Skeletal muscle tissue (tissue), 4 donors: ENCODE results near the gene C17orf100. TPM values are rescaled to one million over a fixed set of nuclear protein-coding genes. Genes with fewer than 3 reads are reported as not detected.
"Not testable (repeated sequence)": the region's sequence is repeated elsewhere in the genome, so short reads cannot be mapped to it uniquely, and the experiment has no call there.

Experiments used
- H3K27ac ChIP-seq: one replicate; pipeline ENCODE4 v1.7.0; 2013; ENCODE audit warnings: mild to moderate bottlenecking, low read depth, low read length, inconsistent platforms
- H3K27me3 ChIP-seq, 3 donors: one replicate each; pipeline ENCODE4 v1.7.0; 2013; ENCODE audit warnings: low read length in 3 of 3; ENCODE audit not compliant: control insufficient read depth in 3 of 3, insufficient read depth in 3 of 3
- H3K36me3 ChIP-seq, 3 donors: one replicate each; pipeline ENCODE4 v1.7.0; 2013; ENCODE audit warnings: low read length in 3 of 3; ENCODE audit not compliant: control insufficient read depth in 3 of 3, insufficient read depth in 3 of 3
- H3K4me1 ChIP-seq, 3 donors: one replicate each; pipeline ENCODE4 v1.7.0; 2013; ENCODE audit warnings: low read length in 3 of 3, mild to moderate bottlenecking in 3 of 3; ENCODE audit not compliant: control insufficient read depth in 3 of 3, insufficient read depth in 3 of 3
- H3K4me3 ChIP-seq, 3 donors: one replicate each; pipeline ENCODE4 v1.7.0; 2013; ENCODE audit warnings: low read length in 3 of 3
- H3K9ac ChIP-seq, 3 donors: one replicate each; pipeline ENCODE4 v1.7.0; 2013; ENCODE audit warnings: low read length in 3 of 3, mild to moderate bottlenecking in 3 of 3, moderate library complexity in 2 of 3, low read depth in 1 of 3
- H3K9me3 ChIP-seq, 3 donors: one replicate each; pipeline ENCODE4 v1.7.0; 2013; ENCODE audit warnings: low read length in 3 of 3; ENCODE audit not compliant: control insufficient read depth in 3 of 3
- total RNA-seq: library from RNA; depleted of rRNA; stranded (reverse); fragments of >200 nt; gene quantifications from one replicate; pipeline ENCODE4 v1.2.3, GENCODE V29; 2014
- donor health status: Osteomylitis.

Gene C17orf100
- total RNA-seq, 1 donor from 2014 or later = not detected

DNA sequence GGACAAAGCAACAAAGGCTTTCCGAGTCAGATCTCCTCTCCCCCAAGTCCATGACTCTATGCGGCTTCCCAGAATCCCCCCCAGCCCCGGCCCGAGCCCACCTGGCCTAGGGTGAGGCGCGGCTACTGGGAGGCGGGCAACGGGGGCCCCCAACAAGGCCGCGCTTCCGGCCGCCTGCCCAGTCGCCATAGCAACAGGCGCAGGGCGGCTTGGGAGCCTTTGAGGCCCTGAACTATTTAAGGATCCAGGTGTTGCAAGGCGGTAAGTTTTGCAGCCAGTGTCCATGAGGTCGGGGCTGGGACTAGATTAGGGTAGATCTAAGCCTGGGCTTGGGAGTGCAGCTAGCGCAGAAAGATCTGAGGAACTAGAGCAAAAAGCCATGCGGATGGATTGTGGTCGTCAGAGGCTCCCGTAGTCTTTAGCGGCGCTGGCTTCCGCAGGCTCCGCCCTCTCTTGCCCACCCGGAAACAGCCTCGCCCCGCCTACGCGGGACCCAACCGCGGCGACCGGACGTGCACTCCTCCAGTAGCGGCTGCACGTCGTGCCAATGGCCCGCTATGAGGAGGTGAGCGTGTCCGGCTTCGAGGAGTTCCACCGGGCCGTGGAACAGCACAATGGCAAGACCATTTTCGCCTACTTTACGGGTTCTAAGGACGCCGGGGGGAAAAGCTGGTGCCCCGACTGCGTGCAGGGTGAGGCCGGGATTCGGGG is 10.9 kb upstream of the C17orf100 start, which contains the start of the genes KIAA0753 and TXNDC17:
KIAA0753 (minus strand) TSS at position 176 of the 711 bp plus-strand sequence. CDS start 5,608 bp downstream, outside the sequence.
TXNDC17 (plus strand) TSS at position 525 of the 711 bp plus-strand sequence; CDS start at position 548, 23 bp downstream.
- peak within 1 kb of the TSS; percentile 88 to 90 (median 90) for H3K9ac ChIP-seq
- peaks cover 19 to 32% (median 21%) of the 10 kb centered on the region in 3 donors for H3K4me1 ChIP-seq
- H3K4me3 ChIP-seq = peak within 1 kb of the TSS; percentile 96 to 99 (median 97)
- H3K27me3 ChIP-seq = no peaks in the 10 kb centered on the region
- no peaks in the 10 kb centered on the region for H3K9me3 ChIP-seq
- H3K36me3 ChIP-seq = peaks cover 5 to 24% (median 9%) of the 10 kb centered on the region in 3 donors
- H3K27ac ChIP-seq = peak within 1 kb of the TSS; percentile 72

DNA sequence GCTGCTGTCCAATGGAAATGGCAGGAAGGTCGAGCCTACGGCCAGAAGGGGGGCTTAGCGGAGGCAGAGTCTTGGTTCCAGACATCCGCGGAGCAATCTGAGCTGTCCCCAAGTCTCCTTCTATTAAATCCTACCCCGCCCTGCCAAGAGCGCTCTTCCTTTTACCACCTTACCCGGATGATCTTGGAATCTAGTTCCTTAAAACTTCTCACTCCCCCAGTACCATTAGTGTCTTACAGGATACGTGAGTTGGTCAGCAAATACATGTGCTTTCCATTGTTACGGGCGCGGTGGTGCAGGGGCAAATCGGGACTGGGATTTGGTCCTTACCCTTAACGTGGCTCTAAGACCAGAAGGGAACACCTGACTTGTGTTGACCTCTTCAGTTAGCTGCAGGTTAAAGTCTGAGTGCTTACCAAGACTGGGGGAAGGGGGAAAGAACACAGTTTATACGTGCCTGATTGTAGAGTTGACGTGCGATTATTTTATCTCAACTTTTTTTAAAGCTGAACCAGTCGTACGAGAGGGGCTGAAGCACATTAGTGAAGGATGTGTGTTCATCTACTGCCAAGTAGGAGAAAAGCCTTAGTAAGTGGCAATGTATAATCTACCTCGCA is 10.2 kb upstream of the C17orf100 start:
- Histone ChIP-seq H3K9ac (peak overlapping the region; percentile 88 to 90 (median 90)), H3K9me3 (no peaks in the 10 kb centered on the region), H3K36me3 (peaks cover 5 to 24% (median 13%) of the 10 kb centered on the region in 3 donors), H3K27me3 (no peaks in the 10 kb centered on the region), H3K4me3 (peak overlapping the region; percentile 96 to 99 (median 97)), H3K4me1 (peaks cover 19 to 32% (median 21%) of the 10 kb centered on the region in 3 donors), H3K27ac (peak overlapping the region; percentile 72)

DNA sequence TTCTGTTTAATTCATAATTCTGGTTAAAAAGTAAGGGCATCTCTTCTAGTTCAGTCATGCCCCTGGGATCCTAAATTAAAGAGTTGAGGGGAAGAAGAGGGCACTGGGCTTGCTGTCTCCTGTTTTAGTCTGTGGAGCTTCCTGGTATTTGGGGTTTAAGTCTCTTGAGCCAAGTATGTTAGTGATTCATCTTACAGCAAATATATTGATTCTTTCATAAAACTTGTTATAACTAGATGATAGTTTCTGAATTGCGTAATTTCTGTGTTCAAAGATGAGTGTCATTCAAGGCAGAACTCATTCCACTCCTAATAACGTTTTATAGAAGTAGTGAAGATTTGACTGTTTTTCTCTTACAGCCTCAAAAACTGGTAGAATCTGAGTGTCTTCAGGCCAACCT is 9.0 kb upstream of the C17orf100 start:
- peaks cover 19 to 32% (median 21%) of the 10 kb centered on the region in 3 donors for H3K4me1 ChIP-seq
- H3K27ac ChIP-seq = no peak overlapping the region
- H3K4me3 ChIP-seq = no peak overlapping the region
- no peaks in the 10 kb centered on the region for H3K9me3 ChIP-seq
- H3K36me3 ChIP-seq = peaks cover 9 to 24% (median 17%) of the 10 kb centered on the region in 3 donors
- H3K27me3 ChIP-seq = no peaks in the 10 kb centered on the region
- H3K9ac ChIP-seq = no peak overlapping the region

DNA sequence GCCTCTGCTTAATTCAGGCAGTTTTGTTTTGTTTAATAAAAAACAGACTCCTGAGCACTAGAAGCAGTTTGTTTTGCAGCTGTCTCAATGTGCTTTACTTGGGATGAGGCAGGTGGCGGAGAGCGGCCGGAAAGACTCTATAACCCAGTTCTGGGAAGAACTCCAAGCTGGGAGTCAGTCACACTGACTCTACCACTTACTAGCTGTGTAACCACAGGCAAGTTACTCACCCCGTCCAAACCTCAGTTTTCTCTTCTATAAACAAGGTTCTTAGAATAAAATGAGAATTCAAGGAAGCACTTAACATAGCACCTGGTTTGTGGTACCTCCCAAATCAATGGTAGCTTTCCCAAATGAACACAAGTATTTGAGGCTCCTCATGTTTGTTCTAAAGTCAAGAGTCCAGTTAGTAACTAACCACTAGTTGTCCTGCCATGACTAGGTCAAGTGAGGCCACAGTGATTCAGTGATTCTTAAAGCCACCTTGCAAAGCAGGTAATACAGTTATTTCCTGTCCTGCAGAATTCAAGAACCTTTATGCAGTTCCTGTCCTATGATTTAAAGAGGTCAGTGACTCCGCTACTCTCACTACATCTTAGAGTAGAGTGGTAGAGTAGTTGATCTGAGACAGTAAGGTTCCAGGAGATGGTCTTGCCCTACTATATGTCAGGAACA is 8.0 kb upstream of the C17orf100 start:
- H3K4me1 ChIP-seq = peaks cover 19 to 28% (median 21%) of the 10 kb centered on the region in 3 donors
- H3K27me3 ChIP-seq = no peaks in the 10 kb centered on the region
- peaks cover 15 to 29% (median 26%) of the 10 kb centered on the region in 3 donors for H3K36me3 ChIP-seq
- H3K4me3 ChIP-seq = no peak overlapping the region
- H3K9ac ChIP-seq = no peak overlapping the region
- H3K9me3 ChIP-seq = no peaks in the 10 kb centered on the region
- H3K27ac ChIP-seq = no peak overlapping the region

DNA sequence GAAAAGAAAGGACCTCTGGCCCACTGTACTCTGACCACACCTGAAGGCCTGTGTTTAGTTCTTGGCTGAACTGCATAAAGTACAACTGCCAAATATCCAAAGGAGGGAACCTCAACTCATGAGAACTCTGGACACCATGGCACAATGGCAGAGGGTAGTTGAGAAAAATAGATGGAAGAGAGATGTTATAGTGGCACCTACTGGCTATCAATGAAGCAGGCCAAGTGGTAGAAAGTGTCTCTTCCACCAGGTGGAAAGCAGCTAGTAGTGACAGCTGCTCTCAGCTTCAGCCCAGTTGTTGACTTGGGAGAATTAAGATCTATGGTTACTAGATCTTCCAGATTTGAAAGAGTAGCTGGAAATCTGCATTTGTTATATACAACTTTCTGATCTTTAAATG is 3.4 kb upstream of the C17orf100 start:
- Histone ChIP-seq H3K9ac (no peak overlapping the region), H3K36me3 (peaks cover 19 to 30% (median 29%) of the 10 kb centered on the region in 3 donors), H3K27me3 (no peaks in the 10 kb centered on the region), H3K9me3 (no peaks in the 10 kb centered on the region), H3K4me3 (no peak overlapping the region), H3K4me1 (peaks cover 13 to 26% (median 19%) of the 10 kb centered on the region in 3 donors), H3K27ac (no peak overlapping the region)

DNA sequence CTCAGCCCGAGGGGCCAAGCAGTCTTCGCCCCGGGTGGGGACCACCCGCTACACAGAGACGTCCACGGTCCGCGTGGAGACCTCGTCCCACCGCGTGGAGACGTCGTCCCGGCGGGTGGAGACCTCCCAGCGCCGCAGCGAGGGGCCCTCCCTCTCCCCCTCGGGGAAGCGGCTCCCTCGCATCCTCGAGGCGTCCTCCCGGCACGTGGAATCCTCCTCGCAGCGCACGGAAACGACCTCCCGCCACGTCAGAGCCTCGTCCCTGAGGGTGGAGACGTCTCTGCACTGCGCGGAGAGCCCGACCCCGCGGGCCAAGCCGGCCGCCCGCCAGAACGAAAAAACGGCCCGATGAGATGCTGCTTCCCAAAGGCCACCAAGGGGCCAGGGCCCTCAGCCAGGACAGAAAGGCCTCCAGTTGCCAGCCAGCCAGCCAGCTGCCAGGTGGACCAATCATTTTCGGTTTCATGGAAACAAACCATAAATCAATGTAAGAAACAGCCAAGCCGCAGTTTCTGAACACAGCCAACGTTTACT is 424 bp downstream of the C17orf100 start:
- H3K4me1 ChIP-seq = peaks cover 18 to 37% (median 26%) of the 10 kb centered on the region in 3 donors
- H3K4me3 ChIP-seq = peak overlapping the region; percentile 98 to 100 (median 99)
- peaks cover 9 to 16% (median 15%) of the 10 kb centered on the region in 3 donors for H3K36me3 ChIP-seq
- H3K9ac ChIP-seq = peak overlapping the region; percentile 58 to 86 (median 76)
- H3K9me3 ChIP-seq = no peaks in the 10 kb centered on the region
- peak overlapping the region; percentile 96 for H3K27ac ChIP-seq
- H3K27me3 ChIP-seq = peaks cover 12 to 23% (median 14%) of the 10 kb centered on the region in 3 donors

DNA sequence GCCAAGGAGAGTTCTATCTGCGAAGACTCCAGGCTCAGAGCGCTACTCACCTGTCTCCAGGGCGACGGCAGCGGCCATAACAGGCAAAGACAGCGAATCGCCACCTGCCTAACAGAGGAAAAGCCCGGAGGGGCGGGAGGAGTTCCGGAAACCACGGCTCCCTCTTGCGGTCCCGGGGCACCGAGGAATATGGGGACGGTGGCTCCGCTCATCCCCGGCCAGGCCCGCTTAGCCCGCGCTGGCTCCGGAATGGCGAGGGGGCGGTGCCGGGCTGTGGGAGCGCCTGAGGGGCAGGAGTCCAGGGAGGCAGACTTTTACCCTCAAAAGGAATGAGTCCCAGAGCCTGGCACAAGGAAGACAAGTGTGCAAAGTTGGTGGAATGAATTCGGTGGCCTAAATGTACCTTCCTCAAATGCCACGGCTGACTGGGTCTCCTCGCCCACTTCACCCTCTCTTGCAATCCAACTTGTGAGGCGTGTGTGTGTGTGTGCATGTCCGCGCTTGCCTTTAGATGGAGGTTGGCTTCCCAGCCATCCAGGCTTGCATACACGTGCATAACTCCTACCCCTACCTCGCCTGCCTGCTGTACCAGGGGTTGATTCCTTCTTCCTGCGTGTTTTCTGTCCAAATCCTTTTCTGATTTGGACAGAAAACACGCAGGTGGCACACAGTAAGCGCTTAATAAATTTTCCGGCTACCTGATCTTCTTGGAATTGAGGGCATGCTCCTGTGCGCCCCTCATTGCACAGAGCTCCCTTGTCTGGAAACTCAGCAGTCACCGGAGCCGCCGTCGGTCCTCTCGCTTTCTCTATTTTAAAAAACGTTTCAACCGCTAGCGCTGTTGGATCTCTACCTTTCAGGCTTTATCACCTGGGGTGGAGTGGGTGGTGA is 3.5 kb downstream of the C17orf100 start:
- H3K4me1 ChIP-seq = peaks cover 17 to 37% (median 24%) of the 10 kb centered on the region in 3 donors
- peak overlapping the region in 1 of 3 donors; percentile 42 for H3K4me3 ChIP-seq
- H3K9ac ChIP-seq = no peak overlapping the region
- no peaks in the 10 kb centered on the region for H3K9me3 ChIP-seq
- H3K27me3 ChIP-seq = peaks cover 27 to 46% (median 34%) of the 10 kb centered on the region in 3 donors
- H3K36me3 ChIP-seq = no peaks in the 10 kb centered on the region
- no peak overlapping the region for H3K27ac ChIP-seq

DNA sequence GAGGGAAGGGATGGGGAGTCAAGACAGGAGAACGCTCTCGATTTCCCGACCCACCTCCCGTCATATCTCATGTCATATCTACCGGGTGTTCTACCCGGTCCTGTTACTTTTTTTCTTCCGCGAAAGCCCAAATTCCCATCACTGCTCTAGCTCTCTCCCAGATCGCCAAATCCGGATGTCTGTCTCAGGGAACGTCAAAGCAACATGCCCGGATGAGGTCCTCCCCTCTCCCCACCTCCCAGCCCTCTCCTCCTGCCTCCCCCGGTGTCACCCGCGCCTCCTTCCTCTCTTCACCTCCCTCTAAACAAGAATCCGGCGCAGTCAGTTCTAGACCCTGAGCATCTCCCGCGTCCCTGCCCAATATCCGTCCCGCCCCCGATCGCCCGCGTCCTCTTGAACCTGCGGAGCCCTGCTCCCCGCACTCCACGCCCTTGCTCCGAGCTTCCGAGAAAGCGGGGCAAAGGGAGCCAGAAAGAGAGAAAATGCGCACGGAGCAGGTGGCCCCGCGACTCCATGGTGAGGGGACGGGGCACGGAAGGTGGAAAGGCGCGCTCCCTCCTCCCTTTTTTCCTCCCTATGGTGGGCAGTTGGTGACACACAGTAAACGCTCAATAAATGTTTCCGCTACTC is 4.3 kb downstream of the C17orf100 start:
- Histone ChIP-seq H3K4me1 (peaks cover 10 to 31% (median 18%) of the 10 kb centered on the region in 3 donors), H3K27me3 (peaks cover 33 to 53% (median 41%) of the 10 kb centered on the region in 3 donors)
- not testable (repeated sequence) for H3K9ac ChIP-seq, H3K27ac ChIP-seq, H3K9me3 ChIP-seq, H3K36me3 ChIP-seq, H3K4me3 ChIP-seq
